GM19238 (cell line): Measurements from ENCODE around the gene PTPN3.
A peak's percentile ranks its signal among the peaks of the same experiment; 100 is the strongest.

Source experiments
- DNase-seq: peaks from one replicate; pipeline ENCODE4 v3.0.0; 2011; ENCODE audit warnings: low spot score; ENCODE audit not compliant: insufficient read length

PTPN3 gene

GRCh38 chr9:109454041-109454440 is 44.1 kb downstream of the PTPN3 start:
- DNase-seq = no peak

- no peak for DNase-seq
These were observed 44.8 kb downstream of the PTPN3 start for GRCh38 chr9:109453210-109453842.

DNA sequence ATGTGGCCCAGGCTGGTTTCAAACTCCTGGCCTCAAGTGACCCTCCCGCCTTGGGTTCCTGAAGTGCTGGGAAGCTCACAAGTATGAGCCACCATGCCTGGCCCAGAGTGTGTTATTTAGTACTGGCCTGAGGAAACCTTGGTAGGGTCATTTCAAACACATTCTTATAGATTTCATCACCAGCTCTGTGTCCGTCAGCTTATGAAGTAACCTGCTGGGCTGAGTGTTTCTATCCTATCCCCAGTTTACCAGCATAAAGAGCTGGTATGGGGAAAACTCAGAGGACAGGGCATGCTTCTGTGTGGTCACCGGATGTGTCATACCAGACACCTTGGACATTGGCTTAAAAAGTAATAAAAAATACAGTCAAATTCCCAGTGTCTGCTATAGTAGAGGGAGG is 45.3 kb downstream of the PTPN3 start:
- no peak for DNase-seq

DNA sequence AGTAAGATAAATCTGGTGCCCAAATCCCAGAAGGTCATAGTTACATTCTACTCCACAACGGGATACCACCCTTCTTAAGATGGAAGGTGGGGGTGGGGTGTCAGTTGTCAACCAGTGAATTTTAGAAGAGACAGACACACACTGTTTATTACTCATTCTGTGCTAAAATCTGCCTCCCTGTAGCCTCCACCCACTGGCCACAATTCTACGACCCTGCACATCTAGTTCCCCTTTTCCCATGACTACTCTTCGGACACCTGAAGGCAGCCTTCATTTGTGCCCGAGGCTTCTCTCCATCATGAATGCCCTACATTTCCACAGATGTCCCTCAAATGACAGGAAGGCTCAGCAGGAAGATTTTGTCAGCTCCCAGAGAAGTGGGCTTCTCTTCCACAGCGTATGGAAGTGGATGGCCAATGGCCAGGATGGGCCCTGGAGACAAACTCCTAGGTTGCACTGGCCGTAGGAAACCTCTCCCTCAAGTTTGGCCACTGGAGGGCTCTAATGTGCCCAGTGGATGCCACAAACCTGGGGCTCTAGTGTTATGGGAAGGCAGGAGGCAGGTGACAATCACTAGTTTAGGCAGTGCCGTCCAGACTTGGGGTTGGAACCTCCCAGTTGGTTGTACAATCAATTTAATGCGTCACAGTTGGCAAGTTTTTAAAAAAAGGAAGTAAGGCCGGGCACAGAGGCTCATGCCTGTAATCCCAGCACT is 46.6 kb downstream of the PTPN3 start:
- no peak for DNase-seq

DNA sequence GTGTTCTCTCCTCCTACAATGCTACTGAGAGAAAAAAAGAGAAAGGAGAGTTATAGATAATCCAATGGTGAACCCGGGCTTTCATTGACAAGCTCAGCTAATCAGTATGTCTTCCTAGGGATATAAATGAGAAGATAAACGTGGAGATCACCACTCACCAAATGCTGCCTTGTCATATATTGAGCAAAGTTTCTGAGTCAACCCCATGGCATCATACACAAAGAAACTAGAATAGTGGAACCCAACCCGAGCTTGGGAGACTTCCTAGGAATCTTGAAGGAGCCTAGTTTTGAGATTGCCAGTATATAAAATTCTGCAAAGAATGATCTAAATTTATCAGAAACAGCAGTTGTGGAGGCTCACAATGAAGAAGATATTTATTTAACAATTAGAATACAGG is 47.8 kb downstream of the PTPN3 start:
- no peak for DNase-seq

- no peak for DNase-seq
These were observed 48.9 kb downstream of the PTPN3 start for GRCh38 chr9:109449036-109449798.

DNA sequence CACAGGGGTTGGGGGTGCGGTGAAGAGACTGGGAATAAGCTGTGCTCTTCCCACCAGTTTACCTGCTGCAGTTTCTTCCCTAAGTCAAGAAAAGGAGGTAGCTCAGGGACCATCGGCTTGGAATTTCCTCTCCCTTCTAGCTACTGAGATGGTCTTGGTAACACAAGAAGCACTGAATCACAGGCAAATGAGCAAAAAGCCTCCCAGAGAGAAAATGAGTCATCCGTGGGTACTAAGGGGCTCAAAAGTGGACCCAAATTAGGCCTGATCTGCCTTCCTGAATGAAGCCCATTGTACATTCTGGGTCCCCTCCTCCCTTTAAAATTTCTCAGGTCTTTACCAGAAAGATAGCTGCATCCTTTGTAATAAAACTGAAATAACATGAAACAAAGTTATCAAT is 49.9 kb downstream of the PTPN3 start:
- DNase-seq = no peak

DNA sequence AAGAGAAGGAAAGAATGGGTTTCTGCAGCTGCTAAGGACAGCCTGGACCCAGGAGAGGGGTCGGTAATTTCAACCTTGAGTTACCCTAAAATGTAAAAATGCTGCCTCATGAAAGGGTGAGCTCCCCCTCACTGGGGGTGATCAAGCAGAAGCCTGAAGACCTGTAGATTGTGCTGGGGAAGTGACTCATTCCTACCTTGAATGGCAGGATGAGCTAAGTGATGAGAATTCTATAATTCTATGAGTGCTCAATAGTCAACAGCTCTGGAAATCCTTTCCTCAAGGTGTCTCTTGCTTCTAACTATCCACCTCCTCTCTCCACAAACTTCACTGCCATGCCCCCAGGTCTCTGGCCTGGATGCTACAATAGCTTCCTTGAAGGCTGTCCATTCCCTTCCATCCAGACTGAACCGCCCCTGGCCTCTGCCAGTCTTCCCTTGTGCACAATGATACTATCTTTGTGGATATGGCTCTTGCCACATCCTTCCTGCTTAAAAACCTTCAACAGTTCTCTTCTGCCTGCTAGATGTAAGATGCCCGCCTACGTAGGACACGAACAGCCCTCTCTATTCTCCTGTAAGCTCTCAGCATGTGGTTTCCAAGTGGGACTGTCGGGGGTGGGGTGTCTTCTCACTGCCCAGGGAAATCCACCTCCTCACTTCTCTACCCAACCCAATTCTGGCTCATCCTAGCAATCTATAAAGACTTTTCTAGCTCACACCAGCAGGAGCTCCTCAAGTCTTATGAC is 50.6 kb downstream of the PTPN3 start:
- DNase-seq = no peak

- no peak for DNase-seq
These were observed 53.3 kb downstream of the PTPN3 start for GRCh38 chr9:109444771-109445320.

DNA sequence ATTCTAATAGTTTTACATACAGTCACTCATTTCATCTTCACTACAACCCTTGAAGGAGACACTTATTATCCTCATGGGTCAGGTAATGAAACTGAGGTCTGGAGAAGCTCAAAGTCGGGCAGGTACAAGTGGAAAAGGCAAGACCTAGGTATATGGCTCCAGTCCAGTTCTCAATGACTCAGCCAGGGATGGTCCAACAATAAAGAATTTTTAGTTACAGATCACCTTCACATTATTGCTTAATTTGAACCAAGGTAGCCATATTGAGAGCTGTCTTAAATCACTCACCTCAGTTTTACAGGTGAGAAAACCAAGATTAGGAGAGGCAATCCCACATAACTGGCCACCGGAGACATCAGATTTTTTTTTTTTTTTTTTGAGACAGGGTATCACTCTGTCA is 55.4 kb downstream of the PTPN3 start:
- no peak for DNase-seq

GRCh38 chr9:109441296-109441695 is 56.8 kb downstream of the PTPN3 start:
- no peak for DNase-seq

DNA sequence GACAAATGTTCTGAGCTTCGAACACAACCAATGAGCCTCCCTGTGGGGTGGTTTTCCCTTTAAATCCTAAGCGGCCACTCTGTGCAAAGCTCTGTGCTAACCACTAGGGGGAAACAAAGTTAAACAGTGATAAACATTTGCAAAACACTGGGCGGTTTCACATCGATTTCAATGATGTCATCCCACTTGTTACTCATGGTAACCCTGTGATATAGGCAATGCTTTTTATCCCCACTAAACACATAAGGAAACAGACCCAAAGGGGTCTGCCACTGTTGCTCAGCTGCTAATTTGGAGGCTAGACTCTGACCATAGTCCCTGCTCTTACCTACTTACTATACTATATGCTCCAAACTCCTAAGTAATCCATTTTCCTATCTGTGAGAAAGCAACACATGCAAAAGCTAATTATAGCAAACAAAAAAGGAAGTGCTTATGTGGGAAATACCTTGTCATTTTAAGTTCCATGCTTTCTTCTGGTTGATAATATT is 57.3 kb downstream of the PTPN3 start:
- peak; percentile 54 for DNase-seq

GRCh38 chr9:109440117-109440515 is 58.0 kb downstream of the PTPN3 start:
- DNase-seq = no peak

GRCh38 chr9:109439378-109440116 is 58.6 kb downstream of the PTPN3 start:
- no peak for DNase-seq

DNA sequence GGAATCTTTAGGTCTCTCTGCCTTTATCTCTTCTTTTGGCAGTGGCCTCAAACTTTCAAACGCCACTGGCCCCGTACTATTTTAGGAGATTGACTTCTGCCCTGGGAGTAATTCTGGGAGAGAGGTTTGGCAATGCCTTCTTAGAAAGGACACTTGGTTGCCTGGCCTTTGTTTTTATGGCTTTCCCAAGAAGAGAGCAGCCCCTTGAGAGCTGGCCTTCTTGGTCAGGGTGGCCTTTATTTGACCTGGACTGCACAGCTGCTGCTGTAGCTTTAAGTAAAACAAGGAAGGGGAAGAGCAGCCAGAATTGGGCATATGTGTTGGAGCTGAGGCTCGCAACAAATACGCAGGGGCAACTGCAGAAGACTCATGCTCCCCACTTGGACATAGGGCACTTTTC is 60.8 kb downstream of the PTPN3 start:
- DNase-seq = no peak

GRCh38 chr9:109436071-109436470 is 62.0 kb downstream of the PTPN3 start:
- DNase-seq = no peak

GRCh38 chr9:109433476-109433875 is 64.6 kb downstream of the PTPN3 start:
- no peak for DNase-seq

- no peak for DNase-seq
These were observed 67.9 kb downstream of the PTPN3 start for GRCh38 chr9:109430231-109430630.

DNA sequence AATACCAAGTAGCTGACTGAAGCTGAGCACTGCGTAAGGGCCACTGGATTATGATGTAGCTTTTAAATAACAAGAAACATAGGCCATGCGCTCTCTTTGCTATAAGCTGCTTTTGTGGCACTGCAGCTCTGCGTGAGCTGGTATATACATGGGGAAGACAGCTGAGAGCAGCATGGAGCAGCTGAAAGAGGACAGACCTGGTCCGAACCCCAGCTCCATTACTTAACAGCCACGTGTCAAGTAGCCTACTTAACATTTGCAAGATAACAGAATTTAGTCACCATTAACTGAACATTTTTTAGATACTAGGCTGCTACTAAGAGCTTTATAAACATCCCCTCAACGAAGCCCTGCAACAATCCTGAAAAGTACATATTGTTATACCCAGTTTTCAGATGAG is 69.3 kb downstream of the PTPN3 start:
- DNase-seq = no peak

DNA sequence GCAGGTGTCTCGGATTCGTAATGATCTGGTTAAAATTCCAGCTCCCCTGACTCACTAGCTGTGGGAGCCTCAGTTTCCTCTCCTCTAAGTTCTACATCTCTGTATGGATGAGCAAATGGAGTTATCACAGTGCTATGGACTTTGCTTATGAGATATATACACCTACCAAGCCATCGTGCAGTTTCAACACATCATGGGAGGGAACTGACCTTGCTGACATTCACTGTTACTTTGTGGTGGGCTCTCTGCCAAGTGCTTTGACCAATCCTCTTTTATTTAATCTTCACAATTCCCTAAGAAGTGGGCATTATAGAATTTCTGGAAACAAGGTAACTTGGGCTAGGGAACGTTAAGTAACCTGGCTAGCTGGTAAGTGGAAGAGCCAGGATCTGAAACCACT is 70.2 kb downstream of the PTPN3 start:
- no peak for DNase-seq
